Breast epithelium (tissue), 4 donors: ENCODE data around the gene GRIN3A. TPM values are rescaled to one million over a fixed set of nuclear protein-coding genes. Genes with fewer than 3 reads are reported as not detected.

ENCODE experiments used
- DNase-seq, 2 donors: peaks; one replicate each; pipeline ENCODE4 v3.0.0-alpha.2; 2019; ENCODE audit warnings: low spot score in 2 of 2
- H3K27ac ChIP-seq, 2 donors: fragments of 200-600 bp; sonication (generic) in 1 of 2; one replicate each; pipeline ENCODE4 v1.5.1; 2016 to 2019; ENCODE audit warnings: mild to moderate bottlenecking in 1 of 2
- H3K27me3 ChIP-seq, 2 donors: fragments of 200-600 bp; sonication (generic) in 1 of 2; one replicate each; pipeline versions ENCODE4 v1.5.1 to v1.6.0; 2017 to 2019; ENCODE audit warnings: control low read depth in 1 of 2, mild to moderate bottlenecking in 1 of 2
- H3K36me3 ChIP-seq: fragments of 200-600 bp; one replicate; pipeline ENCODE4 v1.5.1; 2019
- H3K4me1 ChIP-seq, 2 donors: fragments of 200-600 bp; sonication (generic); one replicate each; pipeline ENCODE4 v1.5.1; 2016 to 2019; ENCODE audit warnings: control low read depth in 1 of 2
- H3K4me3 ChIP-seq, 3 donors: fragments of 200-600 bp; sonication (generic); 1 replicate in 2 of 3; 2 replicates in 1 of 3; pipeline ENCODE4 v1.5.1; 2016 to 2019; ENCODE audit warnings: mild to moderate bottlenecking in 3 of 3, moderate library complexity in 2 of 3
- H3K9me3 ChIP-seq, 2 donors: fragments of 200-600 bp; sonication (generic) in 1 of 2; one replicate each; pipeline ENCODE4 v1.5.1; 2016 to 2019; ENCODE audit warnings: control low read depth in 1 of 2
- CTCF ChIP-seq, 3 donors: fragments of 450-650 bp; IDR thresholded peaks; one replicate each; pipeline ENCODE4 v1.5.1; 2016 to 2017; ENCODE audit warnings: antibody characterized with exemption in 3 of 3, mild to moderate bottlenecking in 3 of 3, moderate library complexity in 3 of 3
- POLR2A ChIP-seq: fragments of 450-650 bp; IDR thresholded peaks from one replicate; pipeline ENCODE4 v1.6.1; 2016; ENCODE audit warnings: antibody characterized with exemption, mild to moderate bottlenecking, moderate library complexity
- POLR2AphosphoS5 ChIP-seq, 3 donors: sonication (generic); formaldehyde crosslinking; IDR thresholded peaks; one replicate each; pipeline ENCODE4 v1.6.1; 2017; ENCODE audit warnings: antibody characterized with exemption in 3 of 3
- intact Hi-C: fragments of 100-400 bp; cut with DNase I; formaldehyde crosslinking; loops from one replicate; pipeline ENCODE4 v1.15.1; 2023; ENCODE audit warnings: low total_unique reads
- total RNA-seq, 3 donors: library from RNA; depleted of rRNA; stranded (reverse); fragments of >200 nt; gene quantifications; one replicate each; pipeline ENCODE4 v1.1.0, GENCODE V29; 2016

Gene GRIN3A
- total RNA-seq, 3 donors from 2014 or later: under 0.01 to 0.15 TPM; not detected in 1

- Histone ChIP-seq H3K4me1 (no peaks in the 10 kb centered on the region), H3K27ac (no peak overlapping the region), H3K36me3 (no peaks in the 10 kb centered on the region), H3K9me3 (no peaks in the 10 kb centered on the region), H3K27me3 (no peaks in the 10 kb centered on the region), H3K4me3 (peak overlapping the region in 2 of 3 donors; percentile 12 to 46)
- intact Hi-C loops: no loop called here
- no peak for DNase-seq
- TF ChIP-seq POLR2AphosphoS5 (IDR thresholded peaks at IDR 0.05) (no peak), POLR2A (no peak), CTCF (IDR thresholded peaks at IDR 0.05) (no peak)
Observed at GRCh38 chr9:101705135-101705661, 33.2 kb downstream of the GRIN3A start.

- H3K4me3 ChIP-seq: no peak overlapping the region
- no peaks in the 10 kb centered on the region for H3K9me3 ChIP-seq
- intact Hi-C loops: no loop called here
- no peak overlapping the region for H3K27ac ChIP-seq
- no peak for DNase-seq
- H3K36me3 ChIP-seq: no peaks in the 10 kb centered on the region
- TF ChIP-seq CTCF (IDR thresholded peaks at IDR 0.05) (no peak), POLR2AphosphoS5 (IDR thresholded peaks at IDR 0.05) (no peak), POLR2A (no peak)
- H3K27me3 ChIP-seq: no peaks in the 10 kb centered on the region
- H3K4me1 ChIP-seq: no peaks in the 10 kb centered on the region
Observed at GRCh38 chr9:101702257-101702656, 36.2 kb downstream of the GRIN3A start.

- H3K36me3 ChIP-seq: no peaks in the 10 kb centered on the region
- intact Hi-C loops: no loop called here
- H3K27ac ChIP-seq: no peak overlapping the region
- no peaks in the 10 kb centered on the region for H3K4me1 ChIP-seq
- TF ChIP-seq POLR2AphosphoS5 (IDR thresholded peaks at IDR 0.05) (no peak), POLR2A (no peak), CTCF (IDR thresholded peaks at IDR 0.05) (no peak)
- DNase-seq: no peak
- H3K9me3 ChIP-seq: no peaks in the 10 kb centered on the region
- H3K4me3 ChIP-seq: no peak overlapping the region
- no peaks in the 10 kb centered on the region for H3K27me3 ChIP-seq
Observed at GRCh38 chr9:101693546-101694336, 44.7 kb downstream of the GRIN3A start.

GRCh38 chr9:101691657-101692056 lies 46.8 kb downstream of the GRIN3A start:
- Histone ChIP-seq H3K36me3 (no peaks in the 10 kb centered on the region), H3K4me3 (no peak overlapping the region), H3K27ac (no peak overlapping the region), H3K27me3 (no peaks in the 10 kb centered on the region), H3K4me1 (no peaks in the 10 kb centered on the region), H3K9me3 (no peaks in the 10 kb centered on the region)
- DNase-seq: no peak
- intact Hi-C loops: no loop called here
- TF ChIP-seq POLR2AphosphoS5 (IDR thresholded peaks at IDR 0.05) (no peak), CTCF (IDR thresholded peaks at IDR 0.05) (no peak), POLR2A (no peak)

GRCh38 chr9:101689039-101689438 lies 49.4 kb downstream of the GRIN3A start:
- H3K27me3 ChIP-seq: no peaks in the 10 kb centered on the region
- H3K9me3 ChIP-seq: no peaks in the 10 kb centered on the region
- intact Hi-C loops: no loop called here
- no peak overlapping the region for H3K27ac ChIP-seq
- H3K4me3 ChIP-seq: no peak overlapping the region
- no peaks in the 10 kb centered on the region for H3K4me1 ChIP-seq
- no peaks in the 10 kb centered on the region for H3K36me3 ChIP-seq
- no peak for DNase-seq
- TF ChIP-seq POLR2A: no peak
- TF ChIP-seq POLR2AphosphoS5 (IDR thresholded peaks at IDR 0.05): no peak
- TF ChIP-seq CTCF (IDR thresholded peaks at IDR 0.05): no peak
